Vagina (tissue), 2 donors: ENCODE data around the gene TMEM81. TPM values are rescaled to one million over a fixed set of nuclear protein-coding genes. Genes with fewer than 3 reads are reported as not detected.

Experiments used
- DNase-seq, 2 donors: peaks; one replicate each; pipeline ENCODE4 v3.0.0-alpha.2; 2017; ENCODE audit errors: extremely low spot score in 2 of 2
- H3K27ac ChIP-seq: fragments of 200-600 bp; sonication (generic); one replicate; pipeline ENCODE4 v1.5.1; 2019
- H3K27me3 ChIP-seq: fragments of 200-600 bp; sonication (generic); one replicate; pipeline ENCODE4 v1.5.1; 2019
- H3K36me3 ChIP-seq, 2 donors: fragments of 200-600 bp; sonication (generic); one replicate each; pipeline ENCODE4 v1.5.1; 2017 to 2019
- H3K4me1 ChIP-seq: fragments of 200-600 bp; sonication (generic); one replicate; pipeline ENCODE4 v1.5.1; 2019
- H3K4me3 ChIP-seq, 2 donors: fragments of 200-600 bp; sonication (generic); 1 replicate in 1 of 2; 2 replicates in 1 of 2; pipeline ENCODE4 v1.5.1; 2016 to 2019
- H3K9me3 ChIP-seq: fragments of 200-600 bp; sonication (generic); one replicate; pipeline ENCODE4 v1.5.1; 2019
- CTCF ChIP-seq, 3 experiments: fragments of 450-650 bp in 2 of 3; fragments of 200-600 bp in 1 of 3; sonication (generic) in 1 of 3; IDR thresholded peaks; one replicate each; pipeline ENCODE4 v1.5.1; 2017 to 2019; ENCODE audit warnings: antibody characterized with exemption in 3 of 3, mild to moderate bottlenecking in 2 of 3, moderate library complexity in 2 of 3
- intact Hi-C: fragments of 100-400 bp; cut with DNase I; formaldehyde crosslinking; loops from one replicate; pipeline ENCODE4 v1.15.1; 2023
- total RNA-seq: library from RNA; depleted of rRNA; stranded (reverse); fragments of >200 nt; gene quantifications from one replicate; pipeline ENCODE4 v1.2.3, GENCODE V29; 2016

The TMEM81 gene
- total RNA-seq, 1 donor from 2014 or later, result 3.9 TPM

GRCh38 chr1:205037539-205037938 lies 46.7 kb downstream of the TMEM81 start:
- H3K4me1 ChIP-seq, result no peaks in the 10 kb centered on the region
- intact Hi-C loops, result no loop called here
- H3K27me3 ChIP-seq, result no peaks in the 10 kb centered on the region
- no peak for DNase-seq
- no peaks in the 10 kb centered on the region for H3K9me3 ChIP-seq
- H3K4me3 ChIP-seq, result no peak overlapping the region
- H3K36me3 ChIP-seq, result no peaks in the 10 kb centered on the region
- no peak overlapping the region for H3K27ac ChIP-seq
- TF ChIP-seq CTCF (IDR thresholded peaks at IDR 0.05), result no peak

Other genes with a start within 250 kb of the TMEM81 start
- 23.3 TPM for gene NFASC, start 213.6 kb downstream of the TMEM81 start, total RNA-seq
- gene CNTN2, start 41.2 kb downstream of the TMEM81 start, total RNA-seq, result 7.4 TPM
- gene RBBP5, start 37.5 kb upstream of the TMEM81 start, total RNA-seq, result 11.3 TPM
- gene DSTYK, start 127.2 kb upstream of the TMEM81 start, total RNA-seq, result 12.0 TPM
- 4.9 TPM for gene TMCC2, start 143.5 kb upstream of the TMEM81 start, total RNA-seq
- 49.6 TPM for gene NUAK2, start 237.3 kb upstream of the TMEM81 start, total RNA-seq